ENCODE measurements around the gene VPS26A.
"Not testable (repeated sequence)": the region's sequence is repeated elsewhere in the genome, so short reads cannot be mapped to it uniquely, and the experiment has no call there.

VPS26A gene

GRCh38 chr10:69153227-69153626 lies 29.2 kb downstream of the VPS26A start:
- Histone ChIP-seq H3K4me3 (ENCODE audit: low read depth, low read length) (no peak overlapping the region), H3K27ac (no peak overlapping the region), H3K9me3 (ENCODE audit: control insufficient read depth, low read length) (no peaks in the 10 kb centered on the region), H2AFZ (no peak overlapping the region), H3K36me3 (ENCODE audit: control insufficient read depth, insufficient read depth, low read length) (no peaks in the 10 kb centered on the region), H3K27me3 (ENCODE audit: control insufficient read depth, insufficient read depth, low read length) (no peaks in the 10 kb centered on the region), H3K79me2 (peaks cover 36% of the 10 kb centered on the region), H3K4me1 (no peaks in the 10 kb centered on the region), H3K9ac (no peak overlapping the region), H3K4me2 (ENCODE audit: low read length) (no peak overlapping the region)
- no peak for TF ChIP-seq CTCF (IDR thresholded peaks at IDR 0.05)

- no peak overlapping the region for H3K27ac ChIP-seq
- no peak overlapping the region for H3K9ac ChIP-seq
- no peaks in the 10 kb centered on the region for H3K9me3 ChIP-seq (ENCODE audit: control insufficient read depth, low read length)
- H3K4me2 ChIP-seq (ENCODE audit: low read length): no peak overlapping the region
- H3K79me2 ChIP-seq: peaks cover 3% of the 10 kb centered on the region
- H3K4me3 ChIP-seq (ENCODE audit: low read depth, low read length): no peak overlapping the region
- TF ChIP-seq CTCF (IDR thresholded peaks at IDR 0.05): no peak
- no peaks in the 10 kb centered on the region for H3K36me3 ChIP-seq (ENCODE audit: control insufficient read depth, insufficient read depth, low read length)
- no peaks in the 10 kb centered on the region for H3K27me3 ChIP-seq (ENCODE audit: control insufficient read depth, insufficient read depth, low read length)
- H2AFZ ChIP-seq: no peak overlapping the region
- H3K4me1 ChIP-seq: no peaks in the 10 kb centered on the region
Measured at GRCh38 chr10:69160809-69161241, 36.8 kb downstream of the VPS26A start.

- H3K79me2 ChIP-seq: no peaks in the 10 kb centered on the region
- no peak for TF ChIP-seq CTCF (IDR thresholded peaks at IDR 0.05)
- H3K9ac ChIP-seq: no peak overlapping the region
- no peak overlapping the region for H3K27ac ChIP-seq
- H3K4me1 ChIP-seq: no peaks in the 10 kb centered on the region
- H2AFZ ChIP-seq: no peak overlapping the region
- no peaks in the 10 kb centered on the region for H3K27me3 ChIP-seq (ENCODE audit: control insufficient read depth, insufficient read depth, low read length)
- H3K4me2 ChIP-seq (ENCODE audit: low read length): no peak overlapping the region
- no peaks in the 10 kb centered on the region for H3K9me3 ChIP-seq (ENCODE audit: control insufficient read depth, low read length)
- no peaks in the 10 kb centered on the region for H3K36me3 ChIP-seq (ENCODE audit: control insufficient read depth, insufficient read depth, low read length)
- no peak overlapping the region for H3K4me3 ChIP-seq (ENCODE audit: low read depth, low read length)
Measured at GRCh38 chr10:69168493-69168892, 44.5 kb downstream of the VPS26A start.

GRCh38 chr10:69172241-69172982 lies 48.4 kb downstream of the VPS26A start:
- no peak overlapping the region for H3K9ac ChIP-seq

GRCh38 chr10:69175326-69175725 lies 51.3 kb downstream of the VPS26A start:
- not testable (repeated sequence) for H3K9ac ChIP-seq; H3K27me3 ChIP-seq (ENCODE audit: control insufficient read depth, insufficient read depth, low read length); H3K4me3 ChIP-seq (ENCODE audit: low read depth, low read length); H3K36me3 ChIP-seq (ENCODE audit: control insufficient read depth, insufficient read depth, low read length); H3K9me3 ChIP-seq (ENCODE audit: control insufficient read depth, low read length); H3K4me2 ChIP-seq (ENCODE audit: low read length); H2AFZ ChIP-seq; H3K79me2 ChIP-seq; H3K4me1 ChIP-seq; H3K27ac ChIP-seq

More at GRCh38 chr10:69172241-69172982, 48.4 kb downstream of the VPS26A start:
- Histone ChIP-seq H3K36me3 (ENCODE audit: control insufficient read depth, insufficient read depth, low read length) (no peaks in the 10 kb centered on the region), H3K4me3 (ENCODE audit: low read depth, low read length) (no peak overlapping the region), H3K4me1 (no peaks in the 10 kb centered on the region), H3K27ac (no peak overlapping the region), H3K4me2 (ENCODE audit: low read length) (no peak overlapping the region), H3K27me3 (ENCODE audit: control insufficient read depth, insufficient read depth, low read length) (no peaks in the 10 kb centered on the region), H3K79me2 (no peaks in the 10 kb centered on the region), H2AFZ (no peak overlapping the region), H3K9me3 (ENCODE audit: control insufficient read depth, low read length) (no peaks in the 10 kb centered on the region)
- TF ChIP-seq CTCF (IDR thresholded peaks at IDR 0.05): no peak
